Measurements from ENCODE around the gene ARSI.

Gene ARSI

DNA sequence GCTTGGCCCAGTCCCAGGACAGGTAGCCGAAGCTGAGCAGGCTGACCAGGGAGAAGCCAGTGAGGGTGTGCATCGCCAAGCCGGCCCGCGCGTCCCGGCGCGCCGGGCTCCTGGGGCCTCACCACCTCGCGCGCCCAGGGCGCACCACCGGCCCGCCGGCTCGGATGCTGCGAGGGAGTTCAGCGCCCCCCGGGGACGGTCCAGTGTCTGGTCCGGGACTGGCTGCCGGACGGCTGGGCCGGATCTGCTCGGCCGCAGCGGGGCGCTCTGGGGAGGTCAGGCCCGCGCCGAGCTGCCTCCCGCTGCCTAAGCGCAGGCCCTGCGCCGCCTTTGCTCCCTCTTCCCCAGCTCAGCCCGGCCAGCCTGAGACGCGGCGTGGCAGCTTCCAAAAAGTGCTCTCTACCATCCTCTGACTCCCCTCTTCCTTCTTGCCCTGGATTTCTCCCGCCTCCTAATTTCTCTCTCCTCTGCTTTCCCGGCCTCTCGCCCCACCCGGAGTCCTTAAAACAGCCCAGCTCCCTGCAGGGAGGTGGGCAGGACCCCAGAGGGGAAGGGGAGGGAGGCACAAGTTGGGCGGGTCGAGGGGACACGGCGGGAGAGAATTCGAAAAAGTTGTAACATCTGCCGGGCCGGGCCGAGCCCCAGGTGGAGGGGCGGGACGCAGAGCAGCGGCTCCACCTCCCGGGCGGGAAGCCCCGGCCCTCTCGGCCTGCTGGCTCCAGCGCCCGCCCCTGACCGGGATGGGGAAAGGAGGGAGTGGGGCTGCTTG, at the start of gene ARSI:
TSS of gene ARSI (minus strand) at position 605 of the 769 bp plus-strand sequence. CDS start at position 73, 532 bp downstream.
- DNase-seq = peak in 1 of 3 donors; percentile 27

DNA sequence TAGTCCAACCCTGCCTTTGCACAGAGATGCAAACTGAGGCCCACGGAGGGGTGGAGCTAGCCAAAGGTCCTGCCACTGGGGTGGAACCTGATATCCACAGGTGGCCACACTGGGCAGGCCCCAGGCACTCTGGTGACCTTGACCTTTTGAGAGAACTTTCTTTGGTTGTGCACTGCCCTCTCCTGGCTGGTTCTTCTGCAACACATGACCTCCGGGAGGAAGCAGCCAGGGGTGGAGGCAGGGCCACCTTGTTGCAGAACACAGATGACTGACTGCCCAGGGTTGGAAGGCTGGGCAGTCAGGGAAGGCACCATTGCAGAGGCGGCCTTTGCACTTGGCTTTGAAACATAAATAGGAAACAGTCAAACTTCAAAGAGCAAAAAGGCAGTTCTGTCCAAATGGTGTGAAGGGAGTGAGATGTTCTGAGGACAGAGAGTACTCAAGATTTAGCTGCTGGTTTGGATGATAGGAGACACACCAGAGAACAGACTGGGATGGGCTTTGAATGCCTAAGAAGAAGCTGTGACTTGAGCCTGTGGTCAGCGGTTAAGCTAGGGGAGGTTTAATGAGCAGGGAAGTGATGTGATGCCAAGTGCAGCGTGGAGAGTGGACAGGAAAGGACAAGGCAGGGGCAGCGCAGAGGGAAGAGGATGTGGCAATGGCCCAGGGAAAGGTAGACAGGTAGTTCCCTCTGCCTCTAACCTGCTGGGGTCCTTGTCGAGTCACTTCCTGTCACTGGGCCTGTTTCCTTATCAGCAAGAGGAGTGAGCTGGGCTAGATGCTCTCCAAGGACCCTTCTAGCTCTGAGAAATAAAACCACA, 48.0 kb upstream of the ARSI start:
- DNase-seq = peak; percentile 77 to 83 (median 78)

DNA sequence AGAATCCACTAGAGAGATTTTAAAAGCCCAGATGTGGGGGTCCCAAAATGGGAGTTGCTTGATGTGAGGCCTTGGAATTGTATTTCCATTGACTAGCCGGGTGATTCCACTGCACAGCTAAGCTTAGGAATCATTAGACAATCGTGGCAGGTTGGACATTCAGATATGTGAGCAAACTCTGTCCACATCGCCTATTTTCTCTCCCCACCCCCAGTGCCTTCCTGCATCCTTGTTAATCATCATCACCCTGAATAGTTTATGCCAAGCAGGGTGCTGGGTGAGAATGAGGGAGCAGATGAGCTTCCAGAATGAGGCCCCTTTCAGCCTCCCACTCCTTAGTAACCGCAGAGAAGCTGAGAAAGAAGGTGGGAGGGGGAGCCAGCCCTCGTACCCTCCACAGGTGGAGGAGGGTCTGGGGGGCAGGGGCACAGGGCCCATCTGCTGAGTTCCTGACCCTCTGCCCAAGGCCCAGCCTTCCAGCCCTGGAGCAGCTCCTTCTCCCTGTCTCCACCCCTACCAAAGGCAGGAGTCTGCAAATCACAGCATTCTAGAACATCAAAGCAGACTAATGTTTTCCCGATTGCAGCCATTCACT, 47.1 kb upstream of the ARSI start:
- no peak for DNase-seq

DNA sequence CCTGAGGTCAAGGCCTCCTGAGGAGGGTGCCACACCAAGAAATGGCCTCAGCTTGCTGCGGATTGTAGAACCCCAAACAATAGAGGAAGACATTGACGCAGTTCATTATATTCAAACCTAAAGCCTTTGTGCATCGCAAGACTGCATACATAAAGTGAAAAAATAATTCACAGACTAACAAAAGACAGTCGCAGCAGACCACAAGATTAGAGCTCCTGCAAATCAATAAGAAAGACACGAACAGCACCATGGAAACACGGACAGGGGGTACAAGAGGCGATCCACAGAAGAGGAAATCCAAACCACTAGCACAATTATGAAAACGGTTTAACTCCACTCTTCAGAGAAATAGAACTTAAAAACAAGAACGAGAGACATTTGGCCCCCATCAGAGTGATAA, 44.7 kb upstream of the ARSI start:
- DNase-seq = no peak

GRCh38 chr5:150347003-150347402, 44.3 kb upstream of the ARSI start:
- DNase-seq = no peak

- no peak for DNase-seq
Measured at GRCh38 chr5:150346592-150346991, 43.9 kb upstream of the ARSI start.

GRCh38 chr5:150345716-150346115, 43.0 kb upstream of the ARSI start:
- DNase-seq = no peak

DNA sequence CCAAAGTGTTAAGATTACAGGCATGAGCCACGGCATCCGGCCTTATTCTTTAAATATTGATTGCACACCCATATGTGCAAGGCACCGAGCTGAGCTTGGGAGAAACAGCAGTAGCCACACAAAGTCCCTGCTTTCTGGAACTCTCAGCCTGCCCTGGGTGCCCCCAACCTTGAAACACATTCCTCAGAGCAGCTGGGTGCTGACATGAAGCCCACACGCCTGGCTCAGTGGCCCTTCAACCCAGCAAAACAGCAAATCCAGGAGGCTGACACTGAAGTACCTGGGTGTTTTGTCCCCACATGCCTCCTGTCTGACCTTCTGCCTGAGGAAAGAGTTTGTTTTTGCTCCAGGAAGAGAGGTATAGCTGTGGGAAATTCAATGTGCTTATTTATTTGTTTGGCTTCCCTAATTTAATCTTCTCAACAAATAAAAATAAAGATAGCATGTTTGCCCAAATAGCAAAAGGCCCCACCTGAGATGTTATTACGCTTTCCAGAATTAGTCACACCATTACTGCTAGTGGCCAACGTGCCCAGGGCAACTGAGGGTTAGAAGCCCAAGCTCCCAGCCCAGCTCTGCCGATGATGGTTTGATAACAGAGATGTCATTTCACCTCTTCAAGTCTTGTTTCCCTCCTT, 41.4 kb upstream of the ARSI start:
- DNase-seq = no peak

DNA sequence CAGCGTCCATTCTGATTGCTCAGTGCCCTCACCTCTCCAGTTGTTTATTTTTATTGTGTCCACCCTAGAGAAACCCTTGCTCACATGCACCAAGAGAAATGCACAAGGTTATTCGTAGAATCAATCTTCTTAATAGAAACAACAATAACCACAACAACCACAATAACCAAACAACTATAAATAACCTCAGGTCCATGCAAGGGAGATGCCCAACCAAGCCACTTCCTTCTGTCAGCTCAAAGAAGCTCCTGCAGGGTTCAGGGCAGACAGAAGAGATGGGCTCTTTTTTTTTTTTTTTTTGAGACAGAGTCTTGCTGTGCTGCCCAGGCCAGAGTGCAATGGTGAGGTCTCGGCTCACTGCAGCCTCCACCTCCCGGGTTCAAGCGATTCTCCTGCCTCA, 39.9 kb upstream of the ARSI start:
- DNase-seq = no peak

DNA sequence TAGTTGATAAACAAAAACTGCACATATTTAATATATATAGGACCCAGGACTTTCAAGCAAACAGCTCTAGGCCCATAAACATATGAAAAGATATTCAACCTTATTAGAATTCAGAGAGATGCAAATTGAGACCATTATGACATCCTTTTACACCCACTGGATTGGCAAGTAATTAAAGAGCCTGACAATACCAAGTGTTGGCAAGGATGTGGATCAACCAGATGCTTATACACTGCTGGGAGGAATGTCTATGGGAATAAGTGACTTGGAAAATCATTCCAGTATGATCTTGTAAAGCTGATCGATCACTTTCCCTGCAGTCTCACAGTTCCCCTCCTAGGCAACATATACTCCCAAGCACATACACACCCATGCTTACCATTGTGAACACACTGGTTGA, 39.3 kb upstream of the ARSI start:
- DNase-seq = no peak

GRCh38 chr5:150341331-150341730, 38.6 kb upstream of the ARSI start:
- no peak for DNase-seq

- DNase-seq = peak; percentile 57 to 63 (median 57)
Measured at GRCh38 chr5:150340614-150341255, 38.0 kb upstream of the ARSI start.

- DNase-seq = no peak
Measured at GRCh38 chr5:150339841-150340240, 37.1 kb upstream of the ARSI start.

DNA sequence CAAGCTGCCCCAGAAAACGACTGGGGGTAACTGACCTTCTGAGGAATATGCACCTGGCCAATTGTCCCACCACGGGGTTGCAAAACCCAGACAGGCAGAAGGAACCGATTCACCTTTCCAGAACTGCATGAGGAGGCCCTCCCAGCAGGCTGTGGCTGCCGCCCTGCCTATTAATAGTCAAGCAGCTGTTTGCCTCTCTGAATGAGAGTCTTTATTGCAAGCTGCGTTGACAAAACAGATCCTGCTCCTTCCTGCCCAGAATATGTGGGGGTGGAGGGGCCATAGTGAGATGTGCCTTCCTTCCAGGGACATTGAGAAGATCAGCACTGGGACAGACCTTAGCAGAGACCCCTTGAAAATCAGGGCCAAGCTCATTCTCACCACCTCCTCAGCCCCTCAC, 36.5 kb upstream of the ARSI start:
- DNase-seq = no peak

DNA sequence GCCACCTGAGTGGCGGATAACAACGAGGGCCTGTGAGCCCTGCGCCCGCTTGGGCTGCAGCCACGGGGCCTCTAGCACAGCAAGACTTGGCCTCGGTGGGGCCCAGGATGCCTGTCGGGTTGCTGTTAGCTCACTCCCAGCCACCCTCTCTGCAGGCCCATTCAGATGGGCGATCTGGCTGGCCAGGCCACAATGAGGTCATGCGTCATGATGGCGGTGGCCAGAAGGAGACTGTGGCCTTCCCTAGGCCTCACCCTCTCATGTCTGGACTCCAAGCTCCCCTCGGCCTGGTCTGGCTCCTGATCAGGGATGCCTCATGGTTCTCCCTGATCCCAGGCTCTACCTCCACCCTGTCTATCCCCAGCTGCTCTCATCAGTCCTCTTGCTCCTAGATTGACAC, 35.8 kb upstream of the ARSI start:
- no peak for DNase-seq

DNA sequence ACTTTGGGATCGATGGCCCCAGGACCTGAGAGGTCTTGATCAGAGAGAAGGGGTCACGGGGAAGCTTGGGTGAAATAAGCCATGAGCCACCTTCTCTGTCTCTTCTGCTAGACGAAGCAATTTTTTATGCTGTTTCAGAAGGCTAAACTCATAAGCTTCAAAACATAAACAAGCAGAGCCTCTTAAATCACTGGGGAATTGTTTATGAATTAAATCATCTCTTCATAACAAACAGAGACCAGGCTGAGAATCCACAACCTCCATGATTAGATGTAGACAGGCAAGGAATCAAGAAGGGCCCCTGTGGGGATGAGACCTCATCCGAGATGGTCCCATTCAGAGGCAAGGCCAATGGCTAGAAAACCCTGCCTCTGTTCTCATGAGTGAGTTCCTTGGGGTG, 33.1 kb upstream of the ARSI start:
- no peak for DNase-seq

DNA sequence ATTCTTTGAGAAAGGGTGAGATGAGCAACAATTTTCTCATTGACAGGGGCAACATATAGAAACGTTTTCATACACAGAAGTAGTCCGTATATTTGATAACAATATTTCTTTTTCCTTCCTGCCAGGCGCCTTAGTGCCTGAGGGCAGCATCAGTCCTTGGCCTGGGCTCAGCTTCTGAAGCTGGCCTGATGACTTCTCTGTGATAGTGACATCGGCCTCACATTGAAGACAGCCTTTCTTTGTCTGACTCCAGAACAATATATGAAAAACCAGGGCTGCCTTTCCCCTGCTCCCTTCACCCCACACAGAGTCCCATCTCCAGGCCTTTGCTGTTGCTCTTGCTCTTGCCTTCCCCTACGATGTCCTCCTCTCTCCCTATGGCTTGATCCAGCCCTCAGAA, 30.7 kb upstream of the ARSI start:
- DNase-seq = no peak

- no peak for DNase-seq
Measured at GRCh38 chr5:150329881-150330876, 27.5 kb upstream of the ARSI start.

GRCh38 chr5:150329038-150329437, 26.3 kb upstream of the ARSI start:
- peak in 2 of 3 donors; percentile 22 to 27 for DNase-seq

DNA sequence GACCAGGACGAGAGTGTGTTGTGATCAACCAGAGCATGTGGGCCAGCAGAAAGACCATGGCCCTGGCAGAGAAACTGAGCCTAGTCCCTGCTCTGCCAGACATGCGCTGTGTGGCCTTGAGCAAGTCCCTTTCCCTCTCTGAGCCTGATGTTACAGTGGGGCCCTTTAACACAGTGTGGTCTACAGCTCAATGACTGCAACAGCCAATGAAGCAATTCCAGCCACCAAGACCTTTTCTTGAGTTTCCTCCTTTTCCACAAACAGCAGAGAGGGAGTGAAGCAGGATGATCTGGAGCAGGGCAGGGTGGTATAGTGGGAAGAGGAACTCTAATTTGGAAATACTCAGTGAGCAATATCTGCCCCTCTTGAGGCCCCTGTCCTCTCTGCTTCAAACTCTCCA, 25.8 kb upstream of the ARSI start:
- DNase-seq = peak in 2 of 3 donors; percentile 16 to 21

- no peak for DNase-seq
Measured at GRCh38 chr5:150327139-150327538, 24.4 kb upstream of the ARSI start.
